ENCODE measurements around the gene KRT20. TPM values are rescaled to one million over a fixed set of nuclear protein-coding genes. Genes with fewer than 3 reads are reported as not detected.

The KRT20 gene
- total RNA-seq, 1 donor from 2014 or later = not detected

- H3K4me1 Mint-ChIP-seq (ENCODE audit: low read depth, unreplicated experiment) = no peaks in the 10 kb centered on the region
- H3K27ac Mint-ChIP-seq (ENCODE audit: unreplicated experiment) = no peak overlapping the region
- no peak overlapping the region for H3K27ac ChIP-seq (ENCODE audit: low read depth, low read length)
- H3K79me2 ChIP-seq (ENCODE audit: insufficient read depth, low read length) = no peaks in the 10 kb centered on the region
- H3K27me3 ChIP-seq (ENCODE audit: insufficient read depth, low read length) = no peaks in the 10 kb centered on the region
- no peaks in the 10 kb centered on the region for H3K27me3 Mint-ChIP-seq (ENCODE audit: low read depth, unreplicated experiment)
- TF ChIP-seq EZH2 (IDR thresholded peaks at IDR 0.05; ENCODE audit: insufficient read depth, low read length) (no peak), CTCF (IDR thresholded peaks at IDR 0.05; ENCODE audit: insufficient read depth, low read depth, low read length) (no peak)
- H3K4me3 ChIP-seq (ENCODE audit: insufficient read depth, low read depth, low read length) = no peak overlapping the region
- no peaks in the 10 kb centered on the region for H4K20me1 ChIP-seq (ENCODE audit: insufficient read depth, low read length)
- no peaks in the 10 kb centered on the region for H3K9me3 ChIP-seq (ENCODE audit: insufficient read depth, low read depth, low read length)
- no peaks in the 10 kb centered on the region for H3K36me3 Mint-ChIP-seq (ENCODE audit: low read depth, unreplicated experiment)
- H3K9me3 Mint-ChIP-seq (ENCODE audit: unreplicated experiment) = no peaks in the 10 kb centered on the region
- DNase-seq (ENCODE audit: low read depth) (peak; percentile 5), FAIRE-seq (no peak)
- H3K4me3 Mint-ChIP-seq (ENCODE audit: unreplicated experiment) = no peak overlapping the region
- H3K9ac ChIP-seq (ENCODE audit: low read length) = no peak overlapping the region
- H3K4me2 ChIP-seq (ENCODE audit: low read length) = no peak overlapping the region
- H2AFZ ChIP-seq (ENCODE audit: low read depth, low read length) = no peak overlapping the region
- H3K36me3 ChIP-seq (ENCODE audit: insufficient read depth, low read length) = no peaks in the 10 kb centered on the region
- no peaks in the 10 kb centered on the region for H3K4me1 ChIP-seq (ENCODE audit: insufficient read depth, low read length)
Observed at GRCh38 chr17:40857535-40857934, 27.5 kb downstream of the KRT20 start.

- H3K27me3 Mint-ChIP-seq (ENCODE audit: low read depth, unreplicated experiment) = no peaks in the 10 kb centered on the region
- H3K36me3 ChIP-seq (ENCODE audit: insufficient read depth, low read length) = no peaks in the 10 kb centered on the region
- H3K4me2 ChIP-seq (ENCODE audit: low read length) = peak overlapping the region; percentile 43
- no peak overlapping the region for H2AFZ ChIP-seq (ENCODE audit: low read depth, low read length)
- H3K27me3 ChIP-seq (ENCODE audit: insufficient read depth, low read length) = no peaks in the 10 kb centered on the region
- H3K9me3 Mint-ChIP-seq (ENCODE audit: unreplicated experiment) = no peaks in the 10 kb centered on the region
- no peak overlapping the region for H3K27ac ChIP-seq (ENCODE audit: low read depth, low read length)
- no peaks in the 10 kb centered on the region for H3K4me1 ChIP-seq (ENCODE audit: insufficient read depth, low read length)
- no peaks in the 10 kb centered on the region for H3K79me2 ChIP-seq (ENCODE audit: insufficient read depth, low read length)
- FAIRE-seq (peak; percentile 98), DNase-seq (ENCODE audit: low read depth) (peak; percentile 88)
- no peaks in the 10 kb centered on the region for H3K36me3 Mint-ChIP-seq (ENCODE audit: low read depth, unreplicated experiment)
- TF ChIP-seq CTCF (IDR thresholded peaks at IDR 0.05; ENCODE audit: insufficient read depth, low read depth, low read length) = no peak
- TF ChIP-seq EZH2 (IDR thresholded peaks at IDR 0.05; ENCODE audit: insufficient read depth, low read length) = no peak
- no peak overlapping the region for H3K9ac ChIP-seq (ENCODE audit: low read length)
- H3K27ac Mint-ChIP-seq (ENCODE audit: unreplicated experiment) = no peak overlapping the region
- H3K9me3 ChIP-seq (ENCODE audit: insufficient read depth, low read depth, low read length) = no peaks in the 10 kb centered on the region
- H3K4me3 Mint-ChIP-seq (ENCODE audit: unreplicated experiment) = no peak overlapping the region
- no peaks in the 10 kb centered on the region for H3K4me1 Mint-ChIP-seq (ENCODE audit: low read depth, unreplicated experiment)
- H4K20me1 ChIP-seq (ENCODE audit: insufficient read depth, low read length) = no peaks in the 10 kb centered on the region
- no peak overlapping the region for H3K4me3 ChIP-seq (ENCODE audit: insufficient read depth, low read depth, low read length)
Observed at GRCh38 chr17:40854175-40854814, 30.7 kb downstream of the KRT20 start.

GRCh38 chr17:40852364-40852763 is 32.7 kb downstream of the KRT20 start:
- H3K27ac Mint-ChIP-seq (ENCODE audit: unreplicated experiment) = no peak overlapping the region
- Histone ChIP-seq H4K20me1 (ENCODE audit: insufficient read depth, low read length) (no peaks in the 10 kb centered on the region), H3K4me1 (ENCODE audit: insufficient read depth, low read length) (no peaks in the 10 kb centered on the region), H3K4me3 (ENCODE audit: insufficient read depth, low read depth, low read length) (no peak overlapping the region), H3K27me3 (ENCODE audit: insufficient read depth, low read length) (no peaks in the 10 kb centered on the region), H3K36me3 (ENCODE audit: insufficient read depth, low read length) (no peaks in the 10 kb centered on the region), H3K4me2 (ENCODE audit: low read length) (no peak overlapping the region), H3K27ac (ENCODE audit: low read depth, low read length) (no peak overlapping the region), H3K9me3 (ENCODE audit: insufficient read depth, low read depth, low read length) (no peaks in the 10 kb centered on the region), H3K9ac (ENCODE audit: low read length) (no peak overlapping the region), H3K79me2 (ENCODE audit: insufficient read depth, low read length) (no peaks in the 10 kb centered on the region), H2AFZ (ENCODE audit: low read depth, low read length) (no peak overlapping the region)
- H3K27me3 Mint-ChIP-seq (ENCODE audit: low read depth, unreplicated experiment) = no peaks in the 10 kb centered on the region
- no peak overlapping the region for H3K4me3 Mint-ChIP-seq (ENCODE audit: unreplicated experiment)
- TF ChIP-seq EZH2 (IDR thresholded peaks at IDR 0.05; ENCODE audit: insufficient read depth, low read length) = no peak
- no peak for TF ChIP-seq CTCF (IDR thresholded peaks at IDR 0.05; ENCODE audit: insufficient read depth, low read depth, low read length)
- no peaks in the 10 kb centered on the region for H3K4me1 Mint-ChIP-seq (ENCODE audit: low read depth, unreplicated experiment)
- FAIRE-seq = no peak
- no peaks in the 10 kb centered on the region for H3K9me3 Mint-ChIP-seq (ENCODE audit: unreplicated experiment)
- no peak for DNase-seq (ENCODE audit: low read depth)
- no peaks in the 10 kb centered on the region for H3K36me3 Mint-ChIP-seq (ENCODE audit: low read depth, unreplicated experiment)

Data from astrocyte (in vitro differentiated cells and primary cell).